ENCODE results near the gene FRK.

FRK gene

DNA sequence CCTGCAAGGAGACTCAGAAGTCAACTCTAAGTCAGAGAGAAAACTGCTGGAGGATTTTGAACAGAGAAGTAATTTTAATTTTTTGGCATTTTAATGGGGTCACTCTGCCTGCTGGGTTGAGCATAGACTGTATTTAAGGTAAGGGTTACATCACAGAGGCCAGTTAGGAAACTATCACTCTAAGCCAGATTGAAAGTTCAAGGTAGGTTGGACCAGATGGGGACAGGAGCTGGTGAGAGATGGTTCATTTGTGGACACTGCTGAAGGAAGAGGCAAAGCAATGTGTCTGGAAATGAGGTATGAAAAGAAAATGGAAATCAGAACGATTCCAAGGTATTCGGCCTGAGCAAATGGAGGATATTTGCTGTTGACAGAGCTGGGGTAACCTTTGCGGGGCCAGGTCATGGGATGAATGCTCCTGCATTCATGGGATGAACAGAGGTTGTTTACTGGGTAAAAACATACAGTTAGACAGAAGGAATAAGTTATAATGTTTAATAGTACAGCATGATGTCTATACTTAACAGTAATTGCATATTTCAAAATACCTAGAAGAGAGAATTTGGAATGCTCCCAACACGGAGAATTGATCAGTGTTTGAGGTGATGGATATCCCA is 26.9 kb downstream of the FRK start:
- no peak for DNase-seq

GRCh38 chr6:116030770-116031169 is 29.9 kb downstream of the FRK start:
- DNase-seq: no peak

DNA sequence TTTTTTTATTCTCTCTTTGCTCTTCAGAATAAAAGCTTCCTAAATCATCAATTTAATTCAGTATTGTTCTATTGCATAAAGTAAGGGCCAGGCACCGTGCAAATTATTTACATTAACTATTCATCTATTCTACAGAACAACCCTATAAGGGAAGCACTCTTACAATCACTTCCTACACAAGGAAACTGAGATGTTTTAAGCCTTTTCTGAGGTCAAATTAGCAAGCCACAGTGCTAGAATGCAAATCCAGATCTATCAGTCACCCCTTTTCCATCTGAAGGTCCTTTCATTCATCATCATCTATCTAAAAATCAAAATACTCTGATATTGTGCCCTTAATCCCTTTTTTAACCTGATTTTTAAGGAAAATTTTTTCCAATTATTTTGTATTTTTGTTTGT is 31.2 kb downstream of the FRK start:
- DNase-seq: no peak

GRCh38 chr6:116028233-116028632 is 32.5 kb downstream of the FRK start:
- no peak for DNase-seq

DNA sequence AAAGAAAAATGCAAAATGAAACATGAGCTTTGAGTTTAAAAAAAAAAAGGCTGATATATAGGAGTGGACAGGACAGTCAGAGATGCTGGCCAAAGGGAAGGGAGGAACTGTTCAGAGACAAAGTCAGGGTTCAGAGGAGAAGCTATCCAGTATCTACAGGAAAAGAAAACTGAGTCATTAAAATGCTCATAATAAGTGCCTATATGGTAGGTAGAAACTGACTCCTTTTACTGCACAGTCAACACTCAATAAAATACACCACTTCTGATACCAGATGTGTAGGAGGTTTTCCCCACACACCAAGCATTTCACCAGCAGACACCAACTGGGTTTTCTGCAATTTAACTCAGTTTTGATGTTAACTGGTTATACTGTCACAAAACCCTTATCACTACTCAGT is 32.9 kb downstream of the FRK start:
- DNase-seq: no peak

DNA sequence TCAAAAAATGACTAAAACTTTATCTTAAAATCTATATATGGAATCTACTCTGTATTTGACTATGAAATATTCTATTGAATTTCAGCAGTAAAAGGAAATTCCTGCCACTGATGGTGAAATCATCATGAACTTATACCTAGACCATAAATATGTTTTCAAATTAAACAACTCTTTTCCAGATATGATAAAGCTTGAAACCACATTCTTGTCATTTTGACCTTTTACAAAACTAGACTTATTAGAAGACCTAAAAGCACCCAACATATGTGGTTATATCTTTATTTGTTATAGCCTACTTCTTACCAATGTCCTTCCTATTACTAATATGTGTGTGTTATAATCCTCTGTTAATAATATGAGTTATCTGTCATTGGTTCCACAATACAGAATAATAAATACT is 35.3 kb downstream of the FRK start:
- no peak for DNase-seq

GRCh38 chr6:116022841-116023445 is 37.7 kb downstream of the FRK start:
- no peak for DNase-seq

- no peak for DNase-seq
These were observed 40.0 kb downstream of the FRK start for GRCh38 chr6:116020738-116021137.

DNA sequence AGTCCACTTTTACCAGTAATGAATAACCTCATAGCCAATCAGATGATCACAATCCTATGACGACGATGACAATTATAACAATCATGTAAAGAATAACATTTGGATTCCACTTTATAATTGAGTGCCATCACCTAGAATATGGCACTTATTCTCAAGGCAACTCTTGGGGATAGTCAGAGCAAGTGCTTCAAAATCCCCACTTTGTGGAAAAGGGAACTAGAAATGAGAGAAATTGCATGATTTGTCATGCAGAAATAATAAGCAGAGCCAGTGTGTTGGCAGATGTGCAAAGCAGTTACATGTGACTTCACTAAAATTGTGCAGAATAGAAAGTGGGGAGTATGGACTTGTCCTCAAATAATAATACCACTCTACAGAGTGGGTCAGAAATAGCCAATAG is 41.3 kb downstream of the FRK start:
- peak in 1 of 2 donors; percentile 23 for DNase-seq

DNA sequence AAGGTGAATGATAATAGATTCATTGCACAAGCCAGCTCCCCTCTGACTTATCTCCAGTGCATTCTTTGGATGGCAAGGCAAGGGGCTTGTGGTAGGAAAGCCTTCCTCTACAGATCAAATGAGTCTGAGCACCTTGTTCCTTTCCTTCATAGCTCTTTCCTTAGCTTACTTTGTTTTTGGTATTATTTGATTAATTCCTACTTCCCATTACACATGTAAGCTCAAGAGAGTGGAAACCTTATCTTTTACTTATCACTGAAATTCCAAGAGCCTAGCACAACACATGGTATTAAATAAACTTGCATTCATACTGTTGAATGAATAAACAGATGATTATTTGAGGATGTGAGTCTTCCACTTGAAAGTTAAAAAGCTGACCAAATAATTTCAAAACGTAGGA is 41.7 kb downstream of the FRK start:
- no peak for DNase-seq

- DNase-seq: no peak
These were observed 43.0 kb downstream of the FRK start for GRCh38 chr6:116017546-116018295.

- peak in 1 of 2 donors; percentile 45 for DNase-seq
These were observed 43.7 kb downstream of the FRK start for GRCh38 chr6:116016846-116017545.

DNA sequence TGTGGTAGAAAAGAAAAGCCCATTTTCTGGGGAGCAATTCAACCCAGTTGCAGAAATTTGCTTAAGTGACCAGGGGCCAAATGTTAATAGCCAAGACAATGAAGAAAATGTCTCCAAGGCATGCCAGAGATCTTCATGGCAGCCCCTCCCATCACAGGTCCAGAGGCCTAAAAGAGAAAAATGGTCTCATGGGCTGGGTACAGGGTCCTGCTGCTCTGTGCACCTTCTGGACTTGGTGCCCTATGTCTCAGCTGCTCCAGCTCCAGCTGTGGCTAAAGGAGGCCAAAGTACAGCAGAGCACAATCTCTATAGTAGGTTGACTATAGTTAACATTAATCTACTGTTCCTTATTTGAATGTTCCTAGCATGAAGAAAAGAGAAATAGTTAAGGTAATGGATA is 44.7 kb downstream of the FRK start:
- DNase-seq: no peak

DNA sequence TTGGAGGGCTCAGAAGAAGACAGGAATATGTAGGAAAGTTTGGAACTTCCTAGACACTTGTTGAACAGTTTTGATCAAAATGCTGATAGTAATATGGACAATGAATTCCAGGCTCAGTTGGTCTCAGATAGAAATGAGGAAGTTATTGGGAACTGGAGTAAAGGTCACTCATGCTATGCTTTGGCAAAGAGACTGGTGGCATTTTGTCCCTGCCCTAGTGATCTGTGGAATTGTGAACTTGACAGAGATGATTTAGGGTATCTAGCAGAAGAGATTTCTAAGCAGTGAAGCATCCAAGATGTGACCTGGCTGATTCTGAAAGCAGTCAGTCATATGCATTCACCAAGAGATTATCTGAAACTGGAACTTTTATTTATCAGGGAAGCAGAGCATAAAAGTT is 45.1 kb downstream of the FRK start:
- DNase-seq: no peak

DNA sequence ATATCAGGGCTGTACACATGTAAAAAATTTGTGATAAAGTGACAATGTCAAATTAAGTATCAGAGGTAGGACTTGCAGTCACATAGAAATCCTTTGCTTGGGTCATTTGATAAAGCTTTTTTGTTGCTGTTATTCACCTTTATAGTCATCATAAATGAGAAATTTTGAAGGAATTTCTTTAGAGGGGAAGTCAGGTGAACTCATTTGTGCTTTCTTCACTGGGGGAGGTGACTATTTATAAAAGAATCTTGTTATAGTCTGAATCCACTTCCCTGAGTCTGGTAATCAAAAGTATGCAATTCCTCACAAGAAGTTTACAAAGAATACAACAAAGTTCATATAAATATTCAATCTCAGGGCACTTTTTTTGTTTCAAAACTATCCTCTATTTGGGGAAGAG is 47.7 kb downstream of the FRK start:
- no peak for DNase-seq

DNA sequence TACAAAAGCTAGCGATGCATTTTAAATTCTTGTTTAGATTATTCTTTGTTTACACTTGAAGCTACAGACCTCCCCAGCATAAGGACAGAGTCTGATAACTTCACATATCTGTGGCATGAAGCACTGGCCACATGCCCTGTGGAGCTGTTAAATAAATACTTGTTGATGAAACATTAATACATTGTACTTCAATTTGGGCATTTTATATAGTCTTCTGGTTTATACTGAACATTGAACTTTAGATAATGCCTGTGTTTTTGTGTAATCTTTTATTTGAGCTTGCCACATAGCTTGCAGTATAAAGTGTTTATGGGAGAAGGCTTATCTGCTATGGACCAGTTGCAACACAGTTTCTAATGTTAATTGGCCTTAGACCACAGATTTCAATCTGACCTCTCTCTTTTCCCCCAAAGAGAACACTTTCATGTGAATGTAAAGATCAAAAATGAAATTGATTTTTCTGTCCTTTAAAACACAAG is 48.2 kb downstream of the FRK start:
- DNase-seq: no peak

DNA sequence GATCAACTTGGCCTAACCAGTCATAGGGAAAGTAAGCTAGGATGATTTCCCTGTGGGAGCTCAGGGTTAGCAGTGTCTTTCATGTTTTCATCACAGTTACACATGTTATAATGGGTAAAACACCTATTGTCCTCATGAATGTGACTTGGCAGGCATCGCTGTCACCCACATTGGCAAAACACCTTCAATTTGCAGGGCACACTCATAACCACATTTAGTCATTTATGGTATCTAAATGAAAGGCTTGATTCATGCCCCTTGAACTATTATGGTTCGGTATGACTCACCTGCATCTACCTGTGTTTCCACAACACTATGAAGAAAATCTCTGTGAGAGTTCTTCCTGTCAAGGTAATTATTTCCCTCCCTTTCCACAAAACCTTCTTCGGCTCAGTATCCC is 49.2 kb downstream of the FRK start:
- no peak for DNase-seq

DNA sequence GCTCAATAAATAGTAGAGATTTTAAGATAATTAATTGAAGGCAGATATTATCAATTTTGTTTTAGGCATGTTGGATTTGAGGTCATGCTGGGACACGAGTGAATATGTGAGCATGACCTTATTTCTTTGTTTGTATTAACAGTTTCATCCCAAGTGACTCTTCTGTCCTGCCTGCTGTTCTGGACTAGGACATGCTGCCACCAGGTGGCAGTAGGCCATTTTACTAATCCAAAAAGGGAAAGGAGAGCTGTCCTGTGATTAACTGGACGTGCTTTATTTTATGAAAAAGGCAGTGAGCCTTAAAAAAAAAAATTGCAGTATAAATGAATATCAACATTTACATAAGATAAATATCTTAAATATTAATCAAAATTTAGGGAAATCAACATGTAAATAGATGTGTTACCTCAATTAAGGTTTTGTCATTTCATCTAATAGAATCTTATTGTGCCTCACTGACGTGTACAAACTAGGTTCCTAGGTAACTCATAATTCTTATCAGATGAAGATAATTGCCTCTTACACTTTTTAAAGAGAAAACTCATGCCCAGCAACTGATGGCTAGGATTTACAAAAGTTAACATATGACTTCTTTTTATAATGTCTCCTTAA is 49.8 kb downstream of the FRK start:
- DNase-seq: peak; percentile 67 to 87

- DNase-seq: no peak
These were observed 50.3 kb downstream of the FRK start for GRCh38 chr6:116010386-116010785.

DNA sequence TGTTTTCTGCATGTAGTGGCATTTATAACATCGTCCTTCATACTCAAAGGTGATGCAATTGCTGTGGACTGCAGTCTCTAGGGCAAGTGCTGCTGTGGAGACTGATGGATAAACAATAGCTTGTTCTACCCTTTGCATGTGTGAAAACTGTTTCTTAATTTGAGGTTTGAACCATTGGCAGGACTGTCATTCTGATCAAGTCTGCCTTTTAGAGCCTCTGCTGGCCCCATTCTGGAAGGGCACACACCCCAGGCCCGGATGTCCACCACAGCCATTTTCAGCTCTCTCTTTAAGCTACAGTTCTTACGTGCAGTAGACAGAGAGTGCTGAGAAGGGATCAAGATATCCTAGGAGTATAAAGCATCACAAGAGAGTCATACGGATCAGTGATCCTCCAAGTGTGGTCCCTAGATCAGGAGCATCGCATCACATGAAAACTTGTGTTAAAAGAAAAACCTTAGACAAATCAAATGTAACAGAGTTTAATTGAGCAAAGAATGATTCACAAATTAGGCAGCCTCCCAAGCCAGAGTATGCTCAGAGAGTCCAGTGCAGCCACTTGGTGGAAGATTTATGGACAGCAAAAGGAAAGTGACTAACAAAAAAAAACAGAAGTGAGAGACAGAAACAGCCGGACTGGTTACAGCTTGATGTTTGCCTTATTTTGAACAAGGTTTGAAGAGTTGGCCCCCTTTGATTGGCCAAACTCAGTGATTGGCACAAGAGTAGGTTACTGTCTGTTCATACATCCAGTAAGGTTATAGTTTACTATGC is 52.0 kb downstream of the FRK start:
- peak in 1 of 2 donors; percentile 69 for DNase-seq

GRCh38 chr6:116004841-116005815 is 55.6 kb downstream of the FRK start:
- DNase-seq: no peak
